SJSA1 (cell line): ENCODE results near the gene LIMCH1. TPM values are rescaled to one million over a fixed set of nuclear protein-coding genes. Genes with fewer than 3 reads are reported as not detected.

Experiments
- DNase-seq, 2 experiments: peaks; one replicate each; pipeline ENCODE4 v3.0.0-alpha.2; 2015 to 2020; ENCODE audit warnings: low spot score in 2 of 2, low read depth in 1 of 2
- H3K27ac ChIP-seq: fragments of 250-450 bp; sonication (Bioruptor Pico); 2 replicates; pipeline ENCODE4 v1.5.1; 2020; ENCODE audit warnings: mild to moderate bottlenecking, moderate library complexity
- H3K27me3 ChIP-seq: fragments of 250-450 bp; sonication (Bioruptor Pico); replicated peaks from 2 replicates; pipeline ENCODE4 v1.5.1; 2020; ENCODE audit warnings: mild to moderate bottlenecking, moderate library complexity
- H3K36me3 ChIP-seq: fragments of 250-450 bp; sonication (Bioruptor Pico); 2 replicates; pipeline ENCODE4 v1.5.1; 2020; ENCODE audit warnings: mild to moderate bottlenecking
- H3K4me1 ChIP-seq: fragments of 250-450 bp; sonication (Bioruptor Pico); replicated peaks from 2 replicates; pipeline ENCODE4 v1.6.1; 2021; ENCODE audit warnings: mild to moderate bottlenecking
- H3K4me3 ChIP-seq: fragments of 250-450 bp; sonication (Bioruptor Pico); 2 replicates; pipeline ENCODE4 v1.5.1; 2020; ENCODE audit warnings: mild to moderate bottlenecking
- H3K9me3 ChIP-seq: fragments of 250-450 bp; sonication (Bioruptor Pico); replicated peaks from 2 replicates; pipeline ENCODE4 v1.5.1; 2020; ENCODE audit warnings: mild to moderate bottlenecking
- total RNA-seq: library from RNA; depleted of rRNA; stranded (reverse); fragments of >200 nt; shearing (Covaris generic); gene quantifications from 2 replicates; pipeline ENCODE4 v1.2.3, GENCODE V29; 2014

Gene LIMCH1
- total RNA-seq, 1 experiment from 2014 or later, result 27.7 TPM

GRCh38 chr4:41537292-41537890 is 566 bp upstream of the LIMCH1 start:
- no peaks in the 10 kb centered on the region for H3K27me3 ChIP-seq
- H3K9me3 ChIP-seq, result no peaks in the 10 kb centered on the region
- no peaks in the 10 kb centered on the region for H3K36me3 ChIP-seq
- DNase-seq, result peak in 1 of 2 experiments; percentile 7
- H3K4me1 ChIP-seq, result peaks cover 27% of the 10 kb centered on the region
- no peak overlapping the region for H3K27ac ChIP-seq
- H3K4me3 ChIP-seq, result no peak overlapping the region

- H3K27ac ChIP-seq, result peak overlapping the region; percentile 21
- DNase-seq, result peak in 1 of 2 experiments; percentile 19
Observed at GRCh38 chr4:41538887-41539498, 1.0 kb downstream of the LIMCH1 start.

GRCh38 chr4:41539711-41540110 is 1.8 kb downstream of the LIMCH1 start:
- no peak for DNase-seq
- no peak overlapping the region for H3K27ac ChIP-seq

More at GRCh38 chr4:41538887-41539498, 1.0 kb downstream of the LIMCH1 start:
- no peaks in the 10 kb centered on the region for H3K9me3 ChIP-seq
- H3K27me3 ChIP-seq, result no peaks in the 10 kb centered on the region
- H3K36me3 ChIP-seq, result no peaks in the 10 kb centered on the region
- peaks cover 41% of the 10 kb centered on the region for H3K4me1 ChIP-seq
- H3K4me3 ChIP-seq, result peak overlapping the region; percentile 5; the same call in 1 of the 2 replicates

GRCh38 chr4:41540687-41541086 is 2.7 kb downstream of the LIMCH1 start:
- no peaks in the 10 kb centered on the region for H3K36me3 ChIP-seq
- H3K27me3 ChIP-seq, result no peaks in the 10 kb centered on the region
- H3K9me3 ChIP-seq, result no peaks in the 10 kb centered on the region
- H3K4me1 ChIP-seq, result peaks cover 43% of the 10 kb centered on the region
- DNase-seq, result no peak
- no peak overlapping the region for H3K4me3 ChIP-seq
- no peak overlapping the region for H3K27ac ChIP-seq

More at GRCh38 chr4:41539711-41540110, 1.8 kb downstream of the LIMCH1 start:
- no peaks in the 10 kb centered on the region for H3K27me3 ChIP-seq
- no peak overlapping the region for H3K4me3 ChIP-seq
- peaks cover 43% of the 10 kb centered on the region for H3K4me1 ChIP-seq
- no peaks in the 10 kb centered on the region for H3K9me3 ChIP-seq
- no peaks in the 10 kb centered on the region for H3K36me3 ChIP-seq

GRCh38 chr4:41541687-41542094 is 3.7 kb downstream of the LIMCH1 start:
- no peaks in the 10 kb centered on the region for H3K36me3 ChIP-seq
- H3K27ac ChIP-seq, result no peak overlapping the region
- H3K4me3 ChIP-seq, result no peak overlapping the region
- no peaks in the 10 kb centered on the region for H3K27me3 ChIP-seq
- H3K9me3 ChIP-seq, result no peaks in the 10 kb centered on the region
- DNase-seq, result no peak
- peaks cover 43% of the 10 kb centered on the region for H3K4me1 ChIP-seq

GRCh38 chr4:41542526-41543275 is 4.7 kb downstream of the LIMCH1 start:
- H3K36me3 ChIP-seq, result no peaks in the 10 kb centered on the region
- peaks cover 36% of the 10 kb centered on the region for H3K4me1 ChIP-seq
- H3K9me3 ChIP-seq, result no peaks in the 10 kb centered on the region
- no peaks in the 10 kb centered on the region for H3K27me3 ChIP-seq
- H3K27ac ChIP-seq, result no peak overlapping the region
- peak in 1 of 2 experiments; percentile 49 for DNase-seq
- H3K4me3 ChIP-seq, result no peak overlapping the region

- no peak for DNase-seq
- H3K27ac ChIP-seq, result no peak overlapping the region
- peaks cover 16% of the 10 kb centered on the region for H3K4me1 ChIP-seq
- no peak overlapping the region for H3K4me3 ChIP-seq
- no peaks in the 10 kb centered on the region for H3K36me3 ChIP-seq
- H3K9me3 ChIP-seq, result no peaks in the 10 kb centered on the region
- H3K27me3 ChIP-seq, result no peaks in the 10 kb centered on the region
Observed at GRCh38 chr4:41545238-41545637, 7.3 kb downstream of the LIMCH1 start.

GRCh38 chr4:41546638-41547037 is 8.7 kb downstream of the LIMCH1 start:
- Histone ChIP-seq H3K27ac (no peak overlapping the region), H3K4me3 (no peak overlapping the region), H3K36me3 (no peaks in the 10 kb centered on the region), H3K27me3 (no peaks in the 10 kb centered on the region), H3K4me1 (peaks cover 16% of the 10 kb centered on the region), H3K9me3 (no peaks in the 10 kb centered on the region)
- no peak for DNase-seq

GRCh38 chr4:41548305-41548880 is 10.4 kb downstream of the LIMCH1 start:
- no peak for DNase-seq
- Histone ChIP-seq H3K36me3 (no peaks in the 10 kb centered on the region), H3K27ac (no peak overlapping the region), H3K4me1 (peaks cover 8% of the 10 kb centered on the region), H3K4me3 (no peak overlapping the region), H3K27me3 (no peaks in the 10 kb centered on the region), H3K9me3 (no peaks in the 10 kb centered on the region)

GRCh38 chr4:41549478-41549877 is 11.5 kb downstream of the LIMCH1 start:
- DNase-seq, result no peak
- no peaks in the 10 kb centered on the region for H3K27me3 ChIP-seq

GRCh38 chr4:41550308-41550707 is 12.4 kb downstream of the LIMCH1 start:
- DNase-seq, result no peak
- no peak overlapping the region for H3K4me3 ChIP-seq
- H3K36me3 ChIP-seq, result no peaks in the 10 kb centered on the region
- no peaks in the 10 kb centered on the region for H3K4me1 ChIP-seq
- no peaks in the 10 kb centered on the region for H3K9me3 ChIP-seq
- no peaks in the 10 kb centered on the region for H3K27me3 ChIP-seq
- no peak overlapping the region for H3K27ac ChIP-seq

More at GRCh38 chr4:41549478-41549877, 11.5 kb downstream of the LIMCH1 start:
- no peak overlapping the region for H3K27ac ChIP-seq
- no peaks in the 10 kb centered on the region for H3K9me3 ChIP-seq
- H3K36me3 ChIP-seq, result no peaks in the 10 kb centered on the region
- no peak overlapping the region for H3K4me3 ChIP-seq
- H3K4me1 ChIP-seq, result no peaks in the 10 kb centered on the region

GRCh38 chr4:41551536-41551935 is 13.6 kb downstream of the LIMCH1 start:
- H3K36me3 ChIP-seq, result no peaks in the 10 kb centered on the region

GRCh38 chr4:41554905-41555304 is 16.9 kb downstream of the LIMCH1 start:
- H3K27ac ChIP-seq, result no peak overlapping the region
- H3K4me3 ChIP-seq, result no peak overlapping the region
- H3K9me3 ChIP-seq, result no peaks in the 10 kb centered on the region
- no peaks in the 10 kb centered on the region for H3K36me3 ChIP-seq
- H3K4me1 ChIP-seq, result no peaks in the 10 kb centered on the region
- H3K27me3 ChIP-seq, result no peaks in the 10 kb centered on the region
- no peak for DNase-seq

More at GRCh38 chr4:41551536-41551935, 13.6 kb downstream of the LIMCH1 start:
- H3K27ac ChIP-seq, result no peak overlapping the region
- no peaks in the 10 kb centered on the region for H3K27me3 ChIP-seq
- H3K9me3 ChIP-seq, result no peaks in the 10 kb centered on the region
- H3K4me3 ChIP-seq, result no peak overlapping the region
- no peaks in the 10 kb centered on the region for H3K4me1 ChIP-seq
- DNase-seq, result no peak

GRCh38 chr4:41556526-41556925 is 18.6 kb downstream of the LIMCH1 start:
- H3K4me1 ChIP-seq, result no peaks in the 10 kb centered on the region
- H3K4me3 ChIP-seq, result no peak overlapping the region
- DNase-seq, result no peak
- H3K9me3 ChIP-seq, result no peaks in the 10 kb centered on the region
- H3K36me3 ChIP-seq, result no peaks in the 10 kb centered on the region
- no peaks in the 10 kb centered on the region for H3K27me3 ChIP-seq
- no peak overlapping the region for H3K27ac ChIP-seq
